D721Med (cell line): ENCODE data around the gene FBXO10.
"Not testable (repeated sequence)": the region's sequence is repeated elsewhere in the genome, so short reads cannot be mapped to it uniquely, and the experiment has no call there.

Source experiments
- DNase-seq: peaks from one replicate; pipeline ENCODE4 v3.0.0; 2011; ENCODE audit warnings: low spot score; ENCODE audit not compliant: insufficient read length
- FAIRE-seq: peaks from 2 replicates; lab custom pipeline; 2011; peaks lifted over from hg19 to GRCh38; lab: Jason Lieb, UNC
- CTCF ChIP-seq: IDR thresholded peaks from 2 replicates; pipeline ENCODE4 v1.5.1; 2012; ENCODE audit warnings: mild to moderate bottlenecking, control low read depth; ENCODE audit not compliant: insufficient read depth; ENCODE audit errors: missing control alignments

The FBXO10 gene

GRCh38 chr9:37514999-37515398 lies 61.2 kb downstream of the FBXO10 start:
- no peak for DNase-seq
- TF ChIP-seq CTCF, result no peak
- FAIRE-seq, result no peak

- FAIRE-seq, result not testable (repeated sequence)
These were observed 61.8 kb downstream of the FBXO10 start for GRCh38 chr9:37514415-37514814.

GRCh38 chr9:37512437-37512836 lies 63.7 kb downstream of the FBXO10 start:
- FAIRE-seq (no peak), DNase-seq (no peak)
- TF ChIP-seq CTCF, result no peak

More at GRCh38 chr9:37514415-37514814, 61.8 kb downstream of the FBXO10 start:
- DNase-seq, result not testable (repeated sequence)

- peak; percentile 18 for TF ChIP-seq CTCF
- FAIRE-seq (no peak), DNase-seq (no peak)
These were observed 64.9 kb downstream of the FBXO10 start for GRCh38 chr9:37511016-37512010.

- FAIRE-seq, DNase-seq: not testable (repeated sequence)
These were observed 66.1 kb downstream of the FBXO10 start for GRCh38 chr9:37510053-37510452.

- FAIRE-seq (no peak), DNase-seq (no peak)
- no peak for TF ChIP-seq CTCF
These were observed 66.6 kb downstream of the FBXO10 start for GRCh38 chr9:37509536-37509935.

GRCh38 chr9:37508834-37509206 lies 67.4 kb downstream of the FBXO10 start:
- no peak for TF ChIP-seq CTCF
- no peak for FAIRE-seq
- no peak for DNase-seq

- DNase-seq, result no peak
- no peak for TF ChIP-seq CTCF
- FAIRE-seq, result no peak
These were observed 67.9 kb downstream of the FBXO10 start for GRCh38 chr9:37508135-37508833.
